ENCODE measurements around the gene AFG1L. TPM values are rescaled to one million over a fixed set of nuclear protein-coding genes. Genes with fewer than 3 reads are reported as not detected.

AFG1L gene
- total RNA-seq, 1 donor from 2014 or later: 9.6 TPM

DNA sequence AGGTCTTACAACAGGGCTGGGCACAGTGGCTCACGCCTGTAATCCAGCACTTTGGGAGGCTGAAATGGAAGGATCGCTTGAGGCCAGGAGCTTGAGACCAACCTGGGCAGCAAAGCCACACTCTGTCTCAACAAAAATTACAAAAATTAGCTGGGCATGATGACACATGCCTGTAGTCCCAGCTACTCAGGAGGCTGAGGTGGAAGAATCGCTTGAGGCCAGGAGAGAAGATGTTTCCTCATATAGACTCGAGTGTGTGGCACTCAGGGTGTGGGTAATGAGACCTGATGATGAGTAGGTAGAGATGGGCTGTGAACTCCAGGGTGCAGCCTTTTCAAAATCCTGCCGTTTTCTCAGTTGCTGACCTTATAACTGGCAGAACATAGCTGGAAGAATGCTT lies 140.5 kb downstream of the AFG1L start:
- Mint-ChIP-seq H3K27ac (no peak overlapping the region), H3K27me3 (no peaks in the 10 kb centered on the region), H3K36me3 (no peaks in the 10 kb centered on the region), H3K4me1 (ENCODE audit: unreplicated experiment) (no peaks in the 10 kb centered on the region), H3K9me3 (no peaks in the 10 kb centered on the region), H3K4me3 (no peak overlapping the region)
- no peak for DNase-seq (ENCODE audit: extremely low spot score, unreplicated experiment)
- TF ChIP-seq, protein P1, sequence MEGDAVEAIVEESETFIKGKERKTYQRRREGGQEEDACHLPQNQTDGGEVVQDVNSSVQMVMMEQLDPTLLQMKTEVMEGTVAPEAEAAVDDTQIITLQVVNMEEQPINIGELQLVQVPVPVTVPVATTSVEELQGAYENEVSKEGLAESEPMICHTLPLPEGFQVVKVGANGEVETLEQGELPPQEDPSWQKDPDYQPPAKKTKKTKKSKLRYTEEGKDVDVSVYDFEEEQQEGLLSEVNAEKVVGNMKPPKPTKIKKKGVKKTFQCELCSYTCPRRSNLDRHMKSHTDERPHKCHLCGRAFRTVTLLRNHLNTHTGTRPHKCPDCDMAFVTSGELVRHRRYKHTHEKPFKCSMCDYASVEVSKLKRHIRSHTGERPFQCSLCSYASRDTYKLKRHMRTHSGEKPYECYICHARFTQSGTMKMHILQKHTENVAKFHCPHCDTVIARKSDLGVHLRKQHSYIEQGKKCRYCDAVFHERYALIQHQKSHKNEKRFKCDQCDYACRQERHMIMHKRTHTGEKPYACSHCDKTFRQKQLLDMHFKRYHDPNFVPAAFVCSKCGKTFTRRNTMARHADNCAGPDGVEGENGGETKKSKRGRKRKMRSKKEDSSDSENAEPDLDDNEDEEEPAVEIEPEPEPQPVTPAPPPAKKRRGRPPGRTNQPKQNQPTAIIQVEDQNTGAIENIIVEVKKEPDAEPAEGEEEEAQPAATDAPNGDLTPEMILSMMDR (conservative IDR thresholded peaks at IDR 0.05): no peak

DNA sequence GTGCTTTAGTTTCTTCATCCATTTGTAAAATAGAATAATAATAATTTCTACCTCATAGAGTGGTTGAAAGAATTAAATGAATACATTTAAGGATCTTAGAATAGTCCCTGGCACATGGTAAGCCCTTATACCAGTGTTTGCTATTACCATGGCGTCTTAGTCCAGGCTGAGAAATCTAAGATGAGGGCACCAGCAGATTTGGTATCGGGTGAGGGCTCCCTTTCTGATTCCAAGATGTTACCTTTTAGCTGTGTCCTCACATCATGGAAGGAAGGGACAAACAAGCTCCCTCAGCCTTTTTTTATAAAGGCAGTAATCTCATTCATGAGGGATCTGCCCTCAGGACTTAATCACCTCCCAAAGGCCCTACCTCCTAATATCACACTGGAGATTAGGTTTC lies 141.9 kb downstream of the AFG1L start:
- Mint-ChIP-seq H3K4me1 (ENCODE audit: unreplicated experiment) (no peaks in the 10 kb centered on the region), H3K27ac (no peak overlapping the region), H3K27me3 (no peaks in the 10 kb centered on the region), H3K9me3 (no peaks in the 10 kb centered on the region), H3K36me3 (no peaks in the 10 kb centered on the region), H3K4me3 (no peak overlapping the region)
- no peak for DNase-seq (ENCODE audit: extremely low spot score, unreplicated experiment)
- TF ChIP-seq, protein P1 (conservative IDR thresholded peaks at IDR 0.05): no peak

DNA sequence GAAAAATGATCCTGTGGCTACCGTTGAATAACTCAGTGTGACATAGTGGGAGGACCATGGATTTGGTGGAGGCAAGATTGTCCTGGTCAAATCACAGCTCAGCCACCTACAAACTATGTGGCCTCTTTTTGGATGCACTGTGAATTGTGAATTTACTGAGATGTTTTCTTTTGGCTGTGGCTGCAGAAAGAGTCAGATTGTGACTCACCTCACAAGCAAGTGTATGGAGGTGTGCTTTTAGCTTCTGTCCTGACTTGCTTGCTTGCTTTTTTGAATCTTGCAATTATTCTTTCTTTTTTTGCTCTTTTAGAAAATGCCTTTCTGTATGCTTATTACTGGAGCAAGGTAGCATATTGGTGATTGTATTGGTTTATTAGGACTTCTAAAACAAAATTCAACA lies 143.0 kb downstream of the AFG1L start:
- no peaks in the 10 kb centered on the region for H3K36me3 Mint-ChIP-seq
- no peaks in the 10 kb centered on the region for H3K4me1 Mint-ChIP-seq (ENCODE audit: unreplicated experiment)
- no peaks in the 10 kb centered on the region for H3K9me3 Mint-ChIP-seq
- no peak overlapping the region for H3K27ac Mint-ChIP-seq
- no peak for DNase-seq (ENCODE audit: extremely low spot score, unreplicated experiment)
- TF ChIP-seq, protein P1 (conservative IDR thresholded peaks at IDR 0.05): no peak
- H3K27me3 Mint-ChIP-seq: no peaks in the 10 kb centered on the region
- H3K4me3 Mint-ChIP-seq: no peak overlapping the region

DNA sequence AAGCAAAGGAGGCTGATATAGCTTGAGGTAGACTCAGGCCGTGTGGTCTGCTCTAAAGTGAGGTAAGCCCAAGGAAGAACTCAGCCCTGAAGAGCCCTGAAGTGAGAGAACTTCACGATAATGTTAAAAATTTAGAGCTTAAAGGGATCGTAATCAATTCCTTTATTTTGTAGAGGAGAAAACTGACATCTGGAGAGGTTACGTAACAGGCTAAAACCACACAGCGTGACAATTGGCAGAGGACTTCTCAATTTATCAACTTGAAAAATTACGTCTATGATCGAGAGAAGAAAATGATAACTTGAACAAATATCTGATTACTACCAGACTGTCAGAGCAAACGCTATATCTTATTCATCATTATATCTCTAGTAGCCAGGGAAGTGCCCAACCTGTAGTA lies 144.1 kb downstream of the AFG1L start:
- Mint-ChIP-seq H3K36me3 (no peaks in the 10 kb centered on the region), H3K27ac (no peak overlapping the region)

DNA sequence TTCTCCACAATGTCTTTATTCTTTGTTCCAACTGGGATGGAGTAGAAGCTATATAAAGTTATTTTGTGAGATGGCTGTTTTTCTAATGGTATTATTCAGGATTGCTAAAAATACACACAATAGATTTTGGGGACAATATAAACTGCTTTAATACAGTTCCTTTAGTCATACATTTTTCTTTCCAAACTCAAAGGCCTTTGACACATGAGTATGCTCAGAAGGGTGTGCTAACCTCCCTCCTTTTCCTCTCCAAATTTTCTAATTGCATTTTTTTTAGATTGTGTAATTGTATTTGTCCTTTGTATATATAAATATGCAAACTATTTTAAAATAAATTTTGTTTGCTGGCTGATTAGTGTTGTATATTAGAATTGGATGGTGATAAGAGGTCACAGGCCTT lies 146.3 kb downstream of the AFG1L start:
- Mint-ChIP-seq H3K36me3 (no peaks in the 10 kb centered on the region), H3K4me1 (ENCODE audit: unreplicated experiment) (no peaks in the 10 kb centered on the region), H3K27ac (no peak overlapping the region), H3K4me3 (no peak overlapping the region), H3K27me3 (no peaks in the 10 kb centered on the region), H3K9me3 (no peaks in the 10 kb centered on the region)
- TF ChIP-seq, protein P1 (conservative IDR thresholded peaks at IDR 0.05): no peak
- DNase-seq (ENCODE audit: extremely low spot score, unreplicated experiment): no peak

More for the DNA sequence above, 144.1 kb downstream of the AFG1L start:
- Mint-ChIP-seq H3K4me3 (no peak overlapping the region), H3K27me3 (no peaks in the 10 kb centered on the region), H3K4me1 (ENCODE audit: unreplicated experiment) (no peaks in the 10 kb centered on the region), H3K9me3 (no peaks in the 10 kb centered on the region)
- no peak for DNase-seq (ENCODE audit: extremely low spot score, unreplicated experiment)
- TF ChIP-seq, protein P1 (conservative IDR thresholded peaks at IDR 0.05): no peak

All from type B pancreatic cell (in vitro differentiated cells).